GM18909 (cell line): ENCODE measurements around the gene NRXN3.

Experiments used
- ATAC-seq: cut with Tn5 transposase; IDR thresholded peaks from one replicate; pipeline ENCODE4 v1.9.1; 2021; ENCODE audit warnings: mild to moderate bottlenecking; ENCODE audit not compliant: unreplicated experiment, poor library complexity

The NRXN3 gene

GRCh38 chr14:79568594-79568993 lies 1398.4 kb downstream of the NRXN3 start:
- ATAC-seq, result no peak

- ATAC-seq, result no peak
These were observed 1398.9 kb downstream of the NRXN3 start for GRCh38 chr14:79569072-79569471.

GRCh38 chr14:79570648-79571047 lies 1400.5 kb downstream of the NRXN3 start:
- ATAC-seq, result no peak

GRCh38 chr14:79571366-79571765 lies 1401.2 kb downstream of the NRXN3 start:
- no peak for ATAC-seq

- no peak for ATAC-seq
These were observed 1403.3 kb downstream of the NRXN3 start for GRCh38 chr14:79573486-79573885.

- no peak for ATAC-seq
These were observed 1404.9 kb downstream of the NRXN3 start for GRCh38 chr14:79575032-79575431.

GRCh38 chr14:79576424-79576823 lies 1406.3 kb downstream of the NRXN3 start:
- no peak for ATAC-seq

GRCh38 chr14:79578470-79578869 lies 1408.3 kb downstream of the NRXN3 start:
- ATAC-seq, result no peak

GRCh38 chr14:79580414-79580813 lies 1410.2 kb downstream of the NRXN3 start:
- ATAC-seq, result no peak

GRCh38 chr14:79580906-79581305 lies 1410.7 kb downstream of the NRXN3 start:
- no peak for ATAC-seq

GRCh38 chr14:79581912-79582576 lies 1411.9 kb downstream of the NRXN3 start:
- no peak for ATAC-seq

- ATAC-seq, result no peak
These were observed 1413.7 kb downstream of the NRXN3 start for GRCh38 chr14:79583738-79584408.

- no peak for ATAC-seq
These were observed 1414.5 kb downstream of the NRXN3 start for GRCh38 chr14:79584679-79585078.

GRCh38 chr14:79585845-79586244 lies 1415.7 kb downstream of the NRXN3 start:
- ATAC-seq, result no peak

- no peak for ATAC-seq
These were observed 1416.2 kb downstream of the NRXN3 start for GRCh38 chr14:79586416-79586815.

- ATAC-seq, result no peak
These were observed 1416.9 kb downstream of the NRXN3 start for GRCh38 chr14:79586989-79587598.

GRCh38 chr14:79587875-79588274 lies 1417.7 kb downstream of the NRXN3 start:
- ATAC-seq, result no peak

GRCh38 chr14:79588398-79588797 lies 1418.2 kb downstream of the NRXN3 start:
- ATAC-seq, result no peak

- no peak for ATAC-seq
These were observed 1426.4 kb downstream of the NRXN3 start for GRCh38 chr14:79596551-79596950.

- no peak for ATAC-seq
These were observed 1427.4 kb downstream of the NRXN3 start for GRCh38 chr14:79597566-79597965.

- no peak for ATAC-seq
These were observed 1428.2 kb downstream of the NRXN3 start for GRCh38 chr14:79598339-79598738.

- no peak for ATAC-seq
These were observed 1429.1 kb downstream of the NRXN3 start for GRCh38 chr14:79599239-79599638.
